ENCODE data around the gene SLC25A34.

GRCh38 chr1:15748264-15748663 is 12.2 kb downstream of the SLC25A34 start:
- no peak for TF ChIP-seq CTCF (IDR thresholded peaks at IDR 0.05; ENCODE audit: insufficient read depth, low read depth, low read length)
- TF ChIP-seq EZH2 (IDR thresholded peaks at IDR 0.05; ENCODE audit: insufficient read depth, low read length) = no peak

Data from astrocyte (in vitro differentiated cells and primary cell).